ENCODE data around the gene ZNF804B. TPM values are rescaled to one million over a fixed set of nuclear protein-coding genes. Genes with fewer than 3 reads are reported as not detected.

ZNF804B gene
- total RNA-seq, 1 donor from 2014 or later, result not detected

DNA sequence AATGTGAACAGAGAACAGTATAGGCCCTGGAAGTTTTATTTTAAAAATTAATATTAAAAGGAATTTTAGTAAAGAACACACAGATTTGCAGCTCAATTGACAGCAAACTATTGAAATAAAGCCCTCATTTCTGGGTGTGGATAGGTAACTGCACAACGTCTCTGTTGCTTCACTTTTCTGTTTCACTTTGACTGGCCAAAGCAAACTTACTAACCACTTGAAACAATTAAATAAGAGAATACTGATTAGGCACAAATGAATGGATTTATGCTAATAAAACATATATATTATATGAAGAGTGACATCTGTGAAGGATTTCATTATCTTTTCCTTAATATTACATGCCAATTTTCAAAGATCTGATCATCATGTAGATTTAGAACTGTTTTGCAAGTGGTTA is 11.9 kb downstream of the ZNF804B start:
- H3K4me1 Mint-ChIP-seq (ENCODE audit: unreplicated experiment), result peaks cover 6% of the 10 kb centered on the region
- no peak overlapping the region for H3K27ac Mint-ChIP-seq (ENCODE audit: unreplicated experiment)
- no peak overlapping the region for H3K4me3 Mint-ChIP-seq (ENCODE audit: unreplicated experiment)
- DNase-seq (ENCODE audit: low spot score), result no peak
- no peaks in the 10 kb centered on the region for H3K36me3 Mint-ChIP-seq (ENCODE audit: low read depth, unreplicated experiment)
- peaks cover 3% of the 10 kb centered on the region for H3K27me3 Mint-ChIP-seq (ENCODE audit: unreplicated experiment)
- TF ChIP-seq, protein P1, sequence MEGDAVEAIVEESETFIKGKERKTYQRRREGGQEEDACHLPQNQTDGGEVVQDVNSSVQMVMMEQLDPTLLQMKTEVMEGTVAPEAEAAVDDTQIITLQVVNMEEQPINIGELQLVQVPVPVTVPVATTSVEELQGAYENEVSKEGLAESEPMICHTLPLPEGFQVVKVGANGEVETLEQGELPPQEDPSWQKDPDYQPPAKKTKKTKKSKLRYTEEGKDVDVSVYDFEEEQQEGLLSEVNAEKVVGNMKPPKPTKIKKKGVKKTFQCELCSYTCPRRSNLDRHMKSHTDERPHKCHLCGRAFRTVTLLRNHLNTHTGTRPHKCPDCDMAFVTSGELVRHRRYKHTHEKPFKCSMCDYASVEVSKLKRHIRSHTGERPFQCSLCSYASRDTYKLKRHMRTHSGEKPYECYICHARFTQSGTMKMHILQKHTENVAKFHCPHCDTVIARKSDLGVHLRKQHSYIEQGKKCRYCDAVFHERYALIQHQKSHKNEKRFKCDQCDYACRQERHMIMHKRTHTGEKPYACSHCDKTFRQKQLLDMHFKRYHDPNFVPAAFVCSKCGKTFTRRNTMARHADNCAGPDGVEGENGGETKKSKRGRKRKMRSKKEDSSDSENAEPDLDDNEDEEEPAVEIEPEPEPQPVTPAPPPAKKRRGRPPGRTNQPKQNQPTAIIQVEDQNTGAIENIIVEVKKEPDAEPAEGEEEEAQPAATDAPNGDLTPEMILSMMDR (IDR thresholded peaks at IDR 0.05; ENCODE audit: unreplicated experiment), result no peak
- no peaks in the 10 kb centered on the region for H3K9me3 Mint-ChIP-seq (ENCODE audit: unreplicated experiment)

DNA sequence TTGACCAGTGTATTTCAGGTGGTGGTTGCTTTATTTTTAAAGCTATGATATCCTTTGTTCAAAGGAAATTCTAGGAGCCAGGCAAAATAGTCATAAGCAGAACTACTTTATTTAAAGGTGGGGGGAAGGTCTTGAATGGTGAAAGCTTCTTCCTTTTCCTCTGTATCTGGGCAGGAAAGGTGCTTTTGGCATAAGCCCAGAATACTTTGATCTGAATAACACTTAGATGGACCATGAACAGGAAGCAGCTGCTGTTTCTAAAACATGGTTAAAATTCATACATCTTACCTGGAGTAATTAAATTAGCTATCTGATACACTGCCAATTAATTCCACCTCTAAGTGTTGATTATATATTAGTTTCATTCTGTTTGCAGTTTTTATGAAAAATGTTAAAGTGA is 13.3 kb downstream of the ZNF804B start:
- TF ChIP-seq, protein P1 (IDR thresholded peaks at IDR 0.05; ENCODE audit: unreplicated experiment), result no peak
- DNase-seq (ENCODE audit: low spot score), result no peak
- H3K36me3 Mint-ChIP-seq (ENCODE audit: low read depth, unreplicated experiment), result no peaks in the 10 kb centered on the region
- no peak overlapping the region for H3K27ac Mint-ChIP-seq (ENCODE audit: unreplicated experiment)
- H3K4me1 Mint-ChIP-seq (ENCODE audit: unreplicated experiment), result peaks cover 6% of the 10 kb centered on the region
- H3K27me3 Mint-ChIP-seq (ENCODE audit: unreplicated experiment), result peaks cover 3% of the 10 kb centered on the region
- no peak overlapping the region for H3K4me3 Mint-ChIP-seq (ENCODE audit: unreplicated experiment)
- H3K9me3 Mint-ChIP-seq (ENCODE audit: unreplicated experiment), result no peaks in the 10 kb centered on the region

DNA sequence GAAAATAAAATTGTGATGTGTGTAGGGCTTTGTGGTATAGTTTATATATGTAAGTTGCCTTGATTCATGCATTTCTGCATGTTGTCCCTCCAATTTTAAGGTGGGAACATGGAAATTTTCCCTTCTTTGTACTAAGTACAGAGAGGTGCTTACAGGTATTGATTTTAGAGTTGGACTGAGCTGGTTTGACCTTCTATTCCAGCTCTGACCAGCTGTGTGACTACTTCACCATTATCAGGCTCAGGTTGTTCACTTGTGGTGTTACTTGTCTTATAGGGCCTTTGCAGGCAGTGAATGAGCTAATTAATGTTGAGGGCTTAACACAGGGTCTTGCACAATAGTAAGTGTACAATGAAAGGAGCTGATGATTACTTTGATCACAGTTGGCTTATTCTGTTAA is 16.3 kb downstream of the ZNF804B start:
- Mint-ChIP-seq H3K9me3 (ENCODE audit: unreplicated experiment) (no peaks in the 10 kb centered on the region), H3K27ac (ENCODE audit: unreplicated experiment) (no peak overlapping the region), H3K36me3 (ENCODE audit: low read depth, unreplicated experiment) (no peaks in the 10 kb centered on the region), H3K4me3 (ENCODE audit: unreplicated experiment) (no peak overlapping the region), H3K4me1 (ENCODE audit: unreplicated experiment) (peaks cover 6% of the 10 kb centered on the region), H3K27me3 (ENCODE audit: unreplicated experiment) (peaks cover 3% of the 10 kb centered on the region)
- DNase-seq (ENCODE audit: low spot score), result no peak
- TF ChIP-seq, protein P1 (IDR thresholded peaks at IDR 0.05; ENCODE audit: unreplicated experiment), result no peak

DNA sequence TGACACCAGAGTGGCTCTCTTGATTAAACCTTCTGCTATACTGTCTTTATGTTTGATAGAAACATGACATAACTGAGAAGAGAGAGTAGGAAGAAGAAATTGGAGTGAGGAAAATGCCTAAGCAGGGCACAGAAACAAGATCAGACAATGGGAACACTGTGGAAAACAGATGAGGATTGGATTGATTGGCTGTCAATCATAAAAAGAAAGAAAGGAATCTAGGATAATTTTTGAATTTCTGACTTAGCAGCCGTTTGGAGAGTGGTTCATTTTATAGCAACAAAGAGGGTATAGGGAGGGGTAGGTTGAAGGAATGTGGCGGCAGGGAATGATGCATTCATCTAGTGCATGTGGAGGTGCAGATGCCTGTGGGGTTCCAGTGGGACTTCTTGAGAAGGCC is 28.3 kb downstream of the ZNF804B start:
- Mint-ChIP-seq H3K4me3 (ENCODE audit: unreplicated experiment) (no peak overlapping the region), H3K27ac (ENCODE audit: unreplicated experiment) (no peak overlapping the region), H3K27me3 (ENCODE audit: unreplicated experiment) (no peaks in the 10 kb centered on the region), H3K4me1 (ENCODE audit: unreplicated experiment) (no peaks in the 10 kb centered on the region), H3K36me3 (ENCODE audit: low read depth, unreplicated experiment) (no peaks in the 10 kb centered on the region), H3K9me3 (ENCODE audit: unreplicated experiment) (no peaks in the 10 kb centered on the region)
- TF ChIP-seq, protein P1 (IDR thresholded peaks at IDR 0.05; ENCODE audit: unreplicated experiment), result no peak
- no peak for DNase-seq (ENCODE audit: low spot score)

DNA sequence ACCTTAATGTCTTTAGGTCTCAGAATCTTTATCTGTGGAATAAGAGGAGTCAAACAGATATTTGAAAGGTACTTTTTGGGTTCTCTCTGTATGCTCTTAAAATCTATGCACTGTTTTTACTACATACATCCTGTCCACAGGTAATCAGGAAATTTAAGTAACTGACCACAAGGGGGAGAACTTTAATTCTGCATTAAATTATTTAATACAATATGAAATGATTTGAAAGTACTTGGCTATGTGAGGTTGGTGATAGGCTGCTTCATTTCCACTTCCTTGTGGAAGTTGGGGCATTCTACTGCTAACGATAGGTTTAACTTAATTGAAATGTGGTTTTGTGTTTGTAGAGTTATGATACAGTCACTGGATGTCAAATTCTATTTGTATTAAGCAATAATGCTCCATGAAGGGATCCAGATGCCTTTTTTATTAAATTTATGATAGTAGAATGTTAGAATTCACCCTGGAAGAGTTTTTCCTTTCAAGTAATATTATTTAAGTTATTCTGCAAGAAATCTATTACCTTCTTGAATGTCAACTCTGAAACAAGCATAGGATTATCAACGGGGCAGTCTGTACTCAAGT is 30.1 kb downstream of the ZNF804B start:
- Mint-ChIP-seq H3K4me3 (ENCODE audit: unreplicated experiment) (no peak overlapping the region), H3K36me3 (ENCODE audit: low read depth, unreplicated experiment) (no peaks in the 10 kb centered on the region), H3K9me3 (ENCODE audit: unreplicated experiment) (no peaks in the 10 kb centered on the region), H3K27me3 (ENCODE audit: unreplicated experiment) (no peaks in the 10 kb centered on the region), H3K27ac (ENCODE audit: unreplicated experiment) (no peak overlapping the region), H3K4me1 (ENCODE audit: unreplicated experiment) (no peaks in the 10 kb centered on the region)
- TF ChIP-seq, protein P1 (IDR thresholded peaks at IDR 0.05; ENCODE audit: unreplicated experiment), result peak; percentile 82
- no peak for DNase-seq (ENCODE audit: low spot score)
